Activated CD8-positive, alpha-beta T cell treated with anti-CD3 and anti-CD28 coated beads, Interleukin-2, amount 10 ng/mL, durations not matched to agents 7 days and 5 days (primary cell): ENCODE data around the gene GNMT. TPM values are rescaled to one million over a fixed set of nuclear protein-coding genes. Genes with fewer than 3 reads are reported as not detected.
A peak's percentile ranks its signal among the peaks of the same experiment; 100 is the strongest.

Source experiments
- ATAC-seq: fragments of 150-1000 bp; cut with Tn5 transposase; one replicate; pipeline ENCODE4 v1.10.0; 2021; ENCODE audit warnings: moderate library complexity
- CTCF ChIA-PET: fragments of 350-600 bp; sonication (Branson Sonifier 250); formaldehyde crosslinking; loops from one replicate; lab custom pipeline; 2021; ENCODE audit warnings: antibody characterized with exemption; lab: Charles Lee
- POLR2A ChIA-PET: fragments of 350-600 bp; sonication (Branson Sonifier 250); formaldehyde crosslinking; loops from one replicate; lab custom pipeline; 2021; ENCODE audit warnings: antibody characterized with exemption; lab: Charles Lee
- DNase-seq: peaks from one replicate; pipeline ENCODE4 v3.0.0-alpha.2; 2020
- H3K27ac Mint-ChIP-seq: one replicate; pipeline ENCODE4 v1.8.0; 2021; ENCODE audit warnings: mild to moderate bottlenecking, mixed read lengths
- H3K27me3 Mint-ChIP-seq: one replicate; pipeline ENCODE4 v1.8.0; 2021; ENCODE audit warnings: low read depth, mixed read lengths
- H3K36me3 Mint-ChIP-seq: one replicate; pipeline ENCODE4 v1.8.0; 2021; ENCODE audit warnings: low read depth, mixed read lengths
- H3K4me1 Mint-ChIP-seq: one replicate; pipeline ENCODE4 v1.8.0; 2021; ENCODE audit warnings: low read depth, mixed read lengths
- H3K4me3 Mint-ChIP-seq: one replicate; pipeline ENCODE4 v1.8.0; 2021; ENCODE audit warnings: mild to moderate bottlenecking, mixed read lengths
- H3K9me3 Mint-ChIP-seq: one replicate; pipeline ENCODE4 v1.8.0; 2022; ENCODE audit warnings: mixed read lengths; ENCODE audit not compliant: insufficient read depth
- total RNA-seq, 2 experiments: library from RNA; stranded (reverse); gene quantifications; one replicate each; pipeline ENCODE4 v1.2.3, GENCODE V29; 2021

The GNMT gene
- 1 to 10 TPM; 1.1 to 1.2 TPM for total RNA-seq

DNA sequence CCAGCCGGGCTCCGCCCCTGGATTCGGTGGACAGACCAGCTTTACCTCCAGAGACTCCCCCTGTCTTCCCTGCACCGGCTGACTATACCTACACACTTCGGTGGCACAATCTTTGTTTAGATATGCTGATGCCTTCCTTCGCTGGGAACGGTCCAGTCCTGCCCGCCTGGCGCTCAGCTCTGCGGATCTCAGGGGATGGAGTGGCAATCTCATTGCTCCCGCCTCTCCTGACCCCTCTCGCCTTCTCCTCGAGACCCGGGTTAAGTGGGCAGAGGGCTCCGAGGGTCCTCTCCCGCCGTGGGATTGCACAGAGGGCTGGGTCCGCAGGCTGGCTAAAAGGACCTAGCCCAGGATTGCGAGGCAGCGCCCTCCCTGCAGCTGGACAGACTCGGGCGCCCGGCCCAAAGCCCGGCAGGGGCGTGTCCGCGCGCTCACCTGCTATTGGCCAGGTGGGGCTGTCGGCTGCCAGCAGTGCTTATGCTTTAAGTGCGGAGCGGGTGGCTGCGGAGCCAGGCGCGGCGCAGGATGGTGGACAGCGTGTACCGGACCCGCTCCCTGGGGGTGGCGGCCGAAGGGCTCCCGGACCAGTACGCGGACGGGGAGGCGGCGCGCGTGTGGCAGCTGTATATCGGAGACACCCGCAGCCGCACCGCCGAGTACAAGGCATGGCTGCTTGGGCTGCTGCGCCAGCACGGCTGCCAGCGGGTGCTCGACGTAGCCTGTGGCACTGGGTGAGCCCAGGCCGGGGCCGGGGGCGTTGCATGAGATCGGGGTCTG lies at the start of gene GNMT:
GNMT (plus strand) TSS at position 512 of the 777 bp plus-strand sequence; CDS start at position 526, 14 bp downstream.
- CTCF ChIA-PET = interaction anchor here (0.6 to 1.8 kb wide), 3 partner anchors 11 to 641 kb away, joined by 3 to 4 read pairs (median 4); no protein-coding TSS in a partner anchor
- peaks cover 15% of the 10 kb centered on the region for H3K4me1 Mint-ChIP-seq
- H3K36me3 Mint-ChIP-seq = peaks cover 8% of the 10 kb centered on the region
- ATAC-seq (peak; percentile 80), DNase-seq (peak; percentile 34)
- H3K4me3 Mint-ChIP-seq = peak within 1 kb of the TSS; percentile 52
- no peaks in the 10 kb centered on the region for H3K9me3 Mint-ChIP-seq
- peaks cover 4% of the 10 kb centered on the region for H3K27me3 Mint-ChIP-seq
- POLR2A ChIA-PET = interaction anchor here (0.8 kb wide), 1 partner anchor 18 kb away, joined by 4 read pairs; the partner anchor contains the start of gene PEX6
- H3K27ac Mint-ChIP-seq = no peak within 1 kb of the TSS

DNA sequence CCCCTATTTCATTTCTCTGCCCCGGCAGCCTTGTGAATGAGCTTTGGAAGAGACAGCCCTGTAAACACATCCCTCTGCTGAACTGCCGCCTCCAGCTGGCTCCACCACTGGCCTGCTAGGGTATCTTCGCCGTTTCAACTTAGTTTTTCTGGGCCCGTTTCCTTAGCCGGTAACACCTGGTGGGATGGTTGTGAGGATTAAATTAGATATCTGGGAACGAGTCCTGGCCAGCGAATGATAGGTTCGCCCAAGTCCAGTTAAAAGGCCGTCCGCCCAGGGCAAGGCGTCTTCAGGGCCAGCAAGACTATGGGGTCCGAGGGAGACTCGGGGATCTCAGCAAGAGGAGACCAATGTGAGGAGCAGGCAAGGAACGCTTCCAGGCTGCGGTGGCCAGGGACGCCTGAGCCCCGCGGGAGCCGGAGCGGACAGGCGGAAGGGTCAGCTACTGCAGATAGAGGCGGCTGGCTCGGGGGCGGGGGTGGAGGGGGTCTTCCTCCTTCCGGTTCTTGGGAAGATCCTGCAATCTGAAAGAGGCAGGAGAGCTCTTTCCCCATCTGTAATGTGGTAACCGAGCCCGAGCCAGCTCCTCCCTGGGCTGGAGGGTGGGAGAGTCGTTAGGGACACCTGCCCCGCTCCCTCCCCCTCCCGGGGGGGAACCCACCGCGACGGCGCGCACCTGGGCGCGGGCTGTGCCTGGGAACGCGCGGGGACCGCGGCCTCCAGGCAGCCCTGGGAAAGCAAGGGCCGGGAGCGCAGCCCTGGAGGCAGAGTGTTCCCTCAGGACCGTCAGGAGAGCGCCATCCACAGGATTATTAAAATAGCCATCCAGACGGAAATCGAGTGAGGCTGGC lies 49.2 kb upstream of the GNMT start:
- no peak for ATAC-seq
- no peak for DNase-seq
- Mint-ChIP-seq H3K27ac (no peak overlapping the region), H3K4me1 (peaks cover 7% of the 10 kb centered on the region), H3K4me3 (no peak overlapping the region), H3K9me3 (no peaks in the 10 kb centered on the region), H3K36me3 (no peaks in the 10 kb centered on the region), H3K27me3 (peaks cover 10% of the 10 kb centered on the region)
- ChIA-PET POLR2A (no interaction called here), CTCF (interaction anchor here (0.9 to 3.4 kb wide), 4 partner anchors 10 to 250 kb away, joined by 3 to 14 read pairs (median 4); partner anchors contain the start of gene PPP2R5D)

DNA sequence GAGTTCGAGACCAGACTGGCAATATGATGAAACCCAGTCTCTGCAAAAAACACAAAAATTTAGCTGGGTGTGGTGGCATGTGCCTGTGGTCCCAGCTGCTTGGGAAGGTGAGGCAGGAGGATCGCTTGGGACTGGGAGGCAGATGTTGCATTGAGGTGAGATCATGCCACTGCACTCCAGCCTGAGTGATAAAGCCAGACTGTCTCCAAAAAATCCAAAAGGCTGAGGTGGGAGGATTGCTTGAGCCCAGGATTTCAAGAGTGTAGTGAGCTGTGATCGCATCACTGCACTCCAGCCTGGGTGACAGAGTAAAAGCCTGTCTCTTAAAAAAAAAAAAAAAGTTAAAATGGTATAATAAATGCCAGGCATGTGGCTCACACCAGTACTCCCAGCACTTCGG lies 46.0 kb upstream of the GNMT start:
- ChIA-PET CTCF (interaction anchor here (0.9 to 1.8 kb wide), 3 partner anchors 10 to 16 kb away, joined by 5 to 9 read pairs (median 7); partner anchors contain the start of gene CNPY3), POLR2A (no interaction called here)
- Mint-ChIP-seq H3K27me3 (peaks cover 10% of the 10 kb centered on the region), H3K4me3 (no peak overlapping the region), H3K4me1 (peaks cover 7% of the 10 kb centered on the region), H3K36me3 (no peaks in the 10 kb centered on the region), H3K9me3 (no peaks in the 10 kb centered on the region), H3K27ac (no peak overlapping the region)
- ATAC-seq = no peak
- DNase-seq = no peak

DNA sequence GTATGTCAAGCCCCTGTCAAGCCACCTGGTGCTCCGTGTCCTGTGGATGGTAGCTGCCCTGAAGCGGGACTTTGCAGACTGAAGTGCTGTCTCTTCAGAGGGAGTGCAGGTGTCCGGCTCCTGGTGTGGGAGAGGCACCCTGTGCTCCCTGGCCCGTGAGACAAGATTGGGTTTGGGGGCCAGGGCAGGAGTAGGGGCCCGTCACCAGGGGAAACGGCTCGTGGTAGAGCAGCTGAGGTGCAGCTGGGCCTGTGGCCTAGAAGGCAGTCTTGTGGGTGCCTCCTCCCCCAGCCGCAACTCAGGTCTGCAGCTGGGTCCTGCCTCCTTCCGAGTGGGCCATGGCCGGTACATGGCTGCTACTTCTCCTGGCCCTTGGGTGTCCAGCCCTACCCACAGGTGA lies 44.8 kb upstream of the GNMT start, which contains the start of gene PTCRA:
PTCRA (plus strand) TSS at position 322 of the 400 bp plus-strand sequence; CDS start at position 339, 17 bp downstream.
- no peaks in the 10 kb centered on the region for H3K9me3 Mint-ChIP-seq
- no peaks in the 10 kb centered on the region for H3K36me3 Mint-ChIP-seq
- CTCF ChIA-PET = interaction anchor here (1.3 kb wide), 1 partner anchor 14 kb away, joined by 3 read pairs; no protein-coding TSS in a partner anchor
- H3K4me3 Mint-ChIP-seq = no peak within 1 kb of the TSS
- no peak within 1 kb of the TSS for H3K27ac Mint-ChIP-seq
- H3K4me1 Mint-ChIP-seq = peaks cover 7% of the 10 kb centered on the region
- POLR2A ChIA-PET = no interaction called here
- peaks cover 10% of the 10 kb centered on the region for H3K27me3 Mint-ChIP-seq
- no peak for DNase-seq
- ATAC-seq = peak; percentile 44

DNA sequence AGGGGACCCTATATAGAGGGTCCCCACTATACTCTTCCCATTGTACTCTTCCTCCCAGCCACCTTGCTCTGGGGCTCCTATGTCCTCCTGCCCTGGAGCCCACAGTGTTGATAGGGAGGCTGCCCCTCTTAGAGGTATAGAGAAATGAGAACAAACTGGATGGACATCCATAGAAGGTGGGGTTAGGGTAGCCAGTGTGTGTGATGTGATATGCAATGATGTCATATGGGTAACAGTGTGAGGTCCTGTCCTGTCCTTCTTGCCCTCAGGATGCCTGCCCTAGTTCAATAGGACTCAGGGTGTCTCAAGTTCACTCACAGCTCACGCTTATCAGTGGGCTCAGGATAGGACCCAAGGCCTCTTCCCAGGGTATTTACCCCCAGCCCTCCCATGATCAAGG lies 44.3 kb upstream of the GNMT start:
- Mint-ChIP-seq H3K27ac (no peak overlapping the region), H3K36me3 (no peaks in the 10 kb centered on the region), H3K9me3 (no peaks in the 10 kb centered on the region), H3K4me3 (no peak overlapping the region), H3K4me1 (peaks cover 5% of the 10 kb centered on the region), H3K27me3 (peaks cover 8% of the 10 kb centered on the region)
- DNase-seq (no peak), ATAC-seq (peak; percentile 46)
- CTCF ChIA-PET = interaction anchor here (0.6 to 1.3 kb wide), 2 partner anchors 14 to 39 kb away, joined by 3 read pairs; no protein-coding TSS in a partner anchor
- POLR2A ChIA-PET = interaction anchor here (1.2 kb wide), 1 partner anchor 13 kb away, joined by 7 read pairs; the partner anchor contains the start of gene CNPY3

DNA sequence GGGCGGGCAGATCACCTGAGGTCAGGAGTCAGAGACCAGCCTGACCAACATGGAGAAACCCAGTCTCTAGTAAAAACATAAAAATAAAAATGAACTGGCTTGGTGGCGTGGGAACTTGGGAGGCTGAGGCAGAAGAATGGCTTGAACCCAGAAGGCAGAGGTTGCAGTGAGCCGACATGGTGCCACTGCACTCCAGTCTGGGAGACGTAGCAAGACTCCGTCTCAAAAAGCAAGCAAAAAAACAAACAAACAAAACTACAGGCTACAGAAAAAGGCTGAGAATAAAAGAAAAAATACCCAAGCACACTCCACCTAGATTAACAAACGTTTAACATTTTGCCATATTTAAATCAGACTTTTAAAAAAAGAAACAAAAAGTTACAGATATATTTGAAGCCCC lies 38.8 kb upstream of the GNMT start:
- CTCF ChIA-PET = no interaction called here
- ATAC-seq (no peak), DNase-seq (no peak)
- Mint-ChIP-seq H3K36me3 (no peaks in the 10 kb centered on the region), H3K4me1 (no peaks in the 10 kb centered on the region), H3K9me3 (no peaks in the 10 kb centered on the region), H3K4me3 (no peak overlapping the region), H3K27ac (no peak overlapping the region), H3K27me3 (peaks cover 2% of the 10 kb centered on the region)
- POLR2A ChIA-PET = no interaction called here

DNA sequence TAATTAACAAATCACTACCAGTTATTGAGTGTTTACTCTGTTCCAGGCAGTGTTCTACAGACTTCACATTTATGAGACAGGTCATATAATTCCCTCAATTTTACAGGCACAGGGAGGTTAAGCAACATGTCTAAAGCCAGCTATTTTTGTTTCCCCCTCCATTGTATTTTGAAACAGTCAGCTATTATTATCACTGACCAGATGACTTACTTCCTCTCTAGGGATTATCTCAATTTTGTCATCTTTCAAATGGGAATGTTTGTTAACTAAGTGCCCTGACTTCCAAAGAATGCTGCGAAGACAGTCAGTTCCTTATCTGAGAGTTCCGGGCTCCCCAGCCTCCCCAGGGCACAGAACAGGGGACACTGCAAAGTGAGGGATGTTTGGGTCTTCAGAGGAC lies 36.9 kb upstream of the GNMT start:
- ATAC-seq = no peak
- H3K4me3 Mint-ChIP-seq = no peak overlapping the region
- ChIA-PET CTCF (no interaction called here), POLR2A (no interaction called here)
- H3K4me1 Mint-ChIP-seq = peaks cover 5% of the 10 kb centered on the region
- no peak overlapping the region for H3K27ac Mint-ChIP-seq
- no peak for DNase-seq
- no peaks in the 10 kb centered on the region for H3K9me3 Mint-ChIP-seq
- no peaks in the 10 kb centered on the region for H3K36me3 Mint-ChIP-seq
- peaks cover 2% of the 10 kb centered on the region for H3K27me3 Mint-ChIP-seq

DNA sequence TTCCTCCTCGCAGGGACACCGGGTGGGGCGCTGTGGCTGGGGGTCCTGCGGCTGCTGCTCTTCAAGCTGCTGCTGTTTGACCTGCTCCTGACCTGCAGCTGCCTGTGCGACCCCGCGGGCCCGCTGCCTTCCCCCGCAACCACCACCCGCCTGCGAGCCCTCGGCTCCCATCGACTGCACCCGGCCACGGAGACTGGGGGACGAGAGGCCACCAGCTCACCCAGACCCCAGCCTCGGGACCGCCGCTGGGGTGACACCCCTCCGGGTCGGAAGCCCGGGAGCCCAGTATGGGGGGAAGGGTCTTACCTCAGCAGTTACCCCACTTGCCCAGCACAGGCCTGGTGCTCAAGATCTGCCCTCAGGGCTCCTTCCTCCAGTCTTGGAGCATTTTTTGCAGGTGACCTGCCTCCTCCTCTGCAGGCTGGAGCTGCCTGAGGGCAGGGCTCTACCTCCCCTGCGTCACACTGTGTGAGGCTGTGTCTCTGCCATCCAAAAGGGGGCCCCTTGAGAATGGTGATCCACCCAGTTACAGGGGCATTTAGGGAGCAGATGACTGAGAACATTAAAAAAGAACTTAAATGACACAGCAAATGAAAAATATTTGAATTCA lies 35.2 kb upstream of the GNMT start:
- CTCF ChIA-PET = interaction anchor here (0.7 kb wide), 1 partner anchor 10 kb away, joined by 5 read pairs; no protein-coding TSS in a partner anchor
- ATAC-seq = no peak

DNA sequence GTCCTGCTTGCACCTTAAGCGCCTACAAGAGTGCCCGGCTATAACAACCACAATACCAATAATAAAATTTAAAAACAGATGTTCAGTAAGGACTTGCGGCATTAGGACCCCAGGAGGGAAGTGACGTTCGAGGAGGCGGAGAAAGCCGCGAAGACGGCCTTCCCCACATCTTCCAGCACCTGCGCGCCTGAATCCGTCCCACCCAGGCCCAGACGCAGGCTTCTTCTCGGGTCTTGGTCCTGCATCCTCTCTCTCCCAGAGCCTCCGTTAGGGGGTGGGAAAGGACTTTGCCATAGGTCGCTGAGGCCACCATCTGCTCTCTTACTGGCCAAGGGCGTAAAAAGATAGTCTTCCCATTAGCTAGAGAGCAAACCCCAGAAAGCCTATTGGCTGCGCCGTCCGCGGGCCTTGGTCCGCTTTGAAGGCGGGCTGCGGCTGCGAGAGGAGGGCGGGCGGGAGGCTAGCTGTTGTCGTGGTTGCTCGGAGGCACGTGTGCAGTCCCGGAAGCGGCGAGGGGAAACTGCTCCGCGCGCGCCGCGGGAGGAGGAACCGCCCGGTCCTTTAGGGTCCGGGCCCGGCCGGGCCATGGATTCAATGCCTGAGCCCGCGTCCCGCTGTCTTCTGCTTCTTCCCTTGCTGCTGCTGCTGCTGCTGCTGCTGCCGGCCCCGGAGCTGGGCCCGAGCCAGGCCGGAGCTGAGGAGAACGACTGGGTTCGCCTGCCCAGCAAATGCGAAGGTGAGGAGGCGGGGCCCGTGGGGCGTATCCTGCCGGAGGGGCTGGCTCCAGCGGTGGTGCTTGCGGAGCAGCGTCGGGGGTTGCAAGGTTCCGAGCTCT lies 31.4 kb upstream of the GNMT start, which contains the start of gene CNPY3:
CNPY3 (plus strand) TSS at position 495 of the 835 bp plus-strand sequence; CDS start at position 586, 91 bp downstream.
- POLR2A ChIA-PET = interaction anchor here (0.6 to 4.3 kb wide), 30 partner anchors 9 to 1318 kb away, joined by 3 to 46 read pairs (median 5); partner anchors contain the start of genes BICRAL, CUL7, CUL9 and GTPBP2
- no peaks in the 10 kb centered on the region for H3K9me3 Mint-ChIP-seq
- DNase-seq (peak; percentile 98), ATAC-seq (peak; percentile 87)
- H3K4me1 Mint-ChIP-seq = peaks cover 41% of the 10 kb centered on the region
- peaks cover 34% of the 10 kb centered on the region for H3K36me3 Mint-ChIP-seq
- peak within 1 kb of the TSS; percentile 90 for H3K4me3 Mint-ChIP-seq
- no peaks in the 10 kb centered on the region for H3K27me3 Mint-ChIP-seq
- CTCF ChIA-PET = interaction anchor here (0.7 to 2.9 kb wide), 16 partner anchors 11 to 440 kb away, joined by 3 to 25 read pairs (median 3); partner anchors contain the start of genes CUL7, KLC4, MRPL2 and PEX6
- peak within 1 kb of the TSS; percentile 94 for H3K27ac Mint-ChIP-seq

More for the DNA sequence above, 35.2 kb upstream of the GNMT start:
- no peak overlapping the region for H3K4me3 Mint-ChIP-seq
- DNase-seq = no peak
- POLR2A ChIA-PET = no interaction called here
- peaks cover 2% of the 10 kb centered on the region for H3K27me3 Mint-ChIP-seq
- peaks cover 12% of the 10 kb centered on the region for H3K4me1 Mint-ChIP-seq
- H3K36me3 Mint-ChIP-seq = peaks cover 3% of the 10 kb centered on the region
- H3K9me3 Mint-ChIP-seq = no peaks in the 10 kb centered on the region
- no peak overlapping the region for H3K27ac Mint-ChIP-seq

DNA sequence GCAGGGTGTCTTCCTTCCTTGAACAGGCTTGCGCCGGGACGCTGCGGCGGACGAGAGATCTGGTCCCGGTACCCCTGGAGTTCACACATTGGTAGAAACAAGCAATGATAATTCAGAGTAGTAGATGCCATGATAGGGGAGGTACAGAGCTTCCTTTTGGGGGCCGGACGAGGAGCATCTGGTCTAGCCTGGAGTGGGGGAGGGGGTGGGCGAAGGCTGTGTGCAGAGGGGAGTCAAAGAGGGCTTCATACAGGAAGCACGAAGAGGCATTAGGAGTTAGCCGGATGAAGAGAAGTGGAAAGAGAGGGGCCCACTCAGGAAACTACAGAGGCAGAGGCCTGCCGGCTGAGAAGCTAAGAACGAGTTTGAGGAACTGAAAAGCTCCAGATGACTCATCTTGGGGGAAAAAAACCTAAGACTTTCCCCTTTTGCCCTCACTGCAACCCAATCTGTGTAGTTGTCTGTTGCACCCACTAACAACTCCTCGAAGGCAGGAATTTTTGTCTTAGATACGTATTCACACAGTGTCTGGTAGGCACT lies 30.7 kb upstream of the GNMT start:
- Mint-ChIP-seq H3K27me3 (no peaks in the 10 kb centered on the region), H3K27ac (peak overlapping the region; percentile 94), H3K4me3 (peak overlapping the region; percentile 90), H3K4me1 (peaks cover 47% of the 10 kb centered on the region), H3K9me3 (no peaks in the 10 kb centered on the region), H3K36me3 (peaks cover 39% of the 10 kb centered on the region)
- ChIA-PET POLR2A (interaction anchor here (0.6 to 4.3 kb wide), 27 partner anchors 9 to 700 kb away, joined by 3 to 46 read pairs (median 5); partner anchors contain the start of genes BICRAL, CUL7, CUL9 and GTPBP2), CTCF (interaction anchor here (0.7 to 2.9 kb wide), 13 partner anchors 10 to 440 kb away, joined by 3 to 25 read pairs (median 3); partner anchors contain the start of genes CUL7, PEX6, PPP2R5D and RRP36)
- no peak for ATAC-seq
- DNase-seq = peak; percentile 87
